Hair follicular keratinocyte (primary cell): ENCODE results near the gene PCDHA1. TPM values are rescaled to one million over a fixed set of nuclear protein-coding genes. Genes with fewer than 3 reads are reported as not detected.

Source experiments
- total RNA-seq: library from RNA; depleted of rRNA; stranded (reverse); fragments of >200 nt; gene quantifications from 2 replicates; pipeline ENCODE4 v1.2.3, GENCODE V29; 2015

The PCDHA1 gene
- total RNA-seq, 1 donor from 2014 or later = not detected

DNA sequence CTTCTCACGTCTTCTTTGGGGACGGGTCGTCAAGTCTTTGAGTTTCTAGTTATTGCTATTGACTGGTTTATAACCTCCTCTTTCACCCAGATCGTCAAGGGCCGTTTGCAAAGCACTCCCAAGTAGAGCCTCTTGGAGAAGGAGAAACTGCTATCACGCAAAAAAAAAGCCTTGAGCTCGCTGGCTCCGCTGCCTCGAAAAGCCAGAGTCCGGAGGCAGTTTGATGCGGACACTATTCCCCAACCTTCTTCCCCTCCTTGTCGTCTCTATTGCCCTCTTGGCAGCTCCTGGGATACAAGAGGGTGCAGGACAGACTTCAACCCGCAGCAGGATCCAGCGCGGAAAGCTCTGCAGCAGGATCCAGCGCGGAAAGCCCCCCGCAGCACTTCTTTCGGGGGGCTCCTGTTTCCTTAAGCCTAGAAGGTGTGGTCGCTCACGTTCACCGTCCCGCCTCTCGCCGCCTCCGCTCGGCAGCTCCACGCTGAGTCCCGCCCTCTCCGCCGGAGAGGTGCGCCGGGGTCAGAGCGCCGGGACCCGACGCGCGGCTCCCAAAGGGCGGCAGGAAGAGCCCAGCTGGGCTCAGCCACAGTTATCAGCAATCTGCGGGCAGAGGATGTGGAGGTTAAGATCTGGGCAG lies 140.0 kb downstream of the PCDHA1 start, which contains the start of gene PCDHAC1:
TSS of gene PCDHAC1 (plus strand) at position 494 of the 637 bp plus-strand sequence. CDS start 594 bp downstream, outside the sequence.

GRCh38 chr5:140966293-140967225 lies 180.6 kb downstream of the PCDHA1 start, which contains the start of gene PCDHAC2:
Gene PCDHAC2 (plus strand): TSS chr5:140966476. CDS start chr5:140966767, 291 bp downstream.

DNA sequence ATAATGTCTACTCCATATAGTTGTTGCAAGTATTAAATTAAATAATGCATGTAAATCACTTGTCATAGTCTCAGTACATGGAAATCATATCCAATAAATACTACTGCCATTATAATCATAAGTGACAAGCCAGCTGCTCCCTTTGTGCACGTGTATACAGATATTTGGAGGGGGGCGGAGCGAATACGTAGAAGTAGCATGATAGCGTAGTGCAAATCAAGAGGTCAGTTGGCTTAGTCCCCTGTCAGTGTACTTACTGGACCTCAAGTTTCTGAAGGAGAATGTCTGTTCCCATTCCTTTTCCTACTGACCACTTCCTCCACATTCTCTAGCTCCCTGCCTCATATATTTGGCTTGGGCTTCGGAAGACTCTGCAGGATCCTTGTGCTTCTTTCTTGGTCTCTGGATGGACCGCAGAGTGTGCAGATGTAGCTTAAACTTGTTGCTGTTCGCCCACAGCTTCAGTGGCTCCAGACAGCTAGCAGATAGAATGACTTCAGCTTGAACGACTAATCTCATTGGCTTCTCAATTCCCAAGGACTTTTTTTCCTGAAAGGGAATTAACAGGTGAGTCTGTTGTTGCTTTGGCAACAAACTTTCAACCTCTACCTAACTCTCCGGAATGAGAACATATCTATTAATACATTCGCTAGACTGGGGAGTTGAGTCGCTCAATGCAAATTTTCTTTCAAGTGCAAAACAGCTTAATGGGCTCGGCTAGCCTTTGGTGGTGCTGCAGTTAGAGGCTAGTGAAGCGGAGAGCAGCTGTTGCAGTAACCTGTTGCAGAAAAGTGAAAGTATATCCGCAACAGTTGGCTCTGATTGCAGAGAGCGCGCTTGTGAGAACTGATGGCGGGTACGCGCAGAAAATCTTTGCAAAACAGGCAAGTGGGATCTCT lies 264.9 kb downstream of the PCDHA1 start, which contains the start of gene PCDHB1:
TSS of gene PCDHB1 (plus strand) at position 753 of the 899 bp plus-strand sequence. CDS start at position 850, 97 bp downstream.

Other genes with a start within 250 kb of the PCDHA1 start
- 6.4 and 7.2 TPM in 2 replicates for gene EIF4EBP3, start 238.5 kb upstream of the PCDHA1 start, total RNA-seq
- gene SRA1, start 228.7 kb upstream of the PCDHA1 start, total RNA-seq = 40.8 and 58.3 TPM in 2 replicates
- gene APBB3, start 221.5 kb upstream of the PCDHA1 start, total RNA-seq = 5.0 and 7.7 TPM in 2 replicates
- 37.6 and 43.4 TPM in 2 replicates for gene SLC35A4, start 221.3 kb upstream of the PCDHA1 start, total RNA-seq
- gene CD14, start 153.0 kb upstream of the PCDHA1 start, total RNA-seq = 0.08 and 0.76 TPM in 2 replicates
- 27.4 and 28.1 TPM in 2 replicates for gene TMCO6, start 146.7 kb upstream of the PCDHA1 start, total RNA-seq
- 44.7 and 60.0 TPM in 2 replicates for gene NDUFA2, start 138.5 kb upstream of the PCDHA1 start, total RNA-seq
- gene IK, start 138.3 kb upstream of the PCDHA1 start, total RNA-seq = 63.2 and 93.5 TPM in 2 replicates
- gene WDR55, start 121.2 kb upstream of the PCDHA1 start, total RNA-seq = 14.7 and 16.0 TPM in 2 replicates
- 0.78 and 1.6 TPM in 2 replicates for gene DND1, start 112.6 kb upstream of the PCDHA1 start, total RNA-seq
- 63.0 and 96.6 TPM in 2 replicates for gene HARS1, start 94.8 kb upstream of the PCDHA1 start, total RNA-seq
- 26.0 and 27.2 TPM in 2 replicates for gene HARS2, start 94.7 kb upstream of the PCDHA1 start, total RNA-seq
- gene ZMAT2, start 85.7 kb upstream of the PCDHA1 start, total RNA-seq = 29.0 and 31.2 TPM in 2 replicates
- gene PCDHA2, start 8.7 kb downstream of the PCDHA1 start, total RNA-seq = not detected in 2 replicates
- not detected in 2 replicates for gene PCDHA3, start 14.9 kb downstream of the PCDHA1 start, total RNA-seq
- not detected in 2 replicates for gene PCDHA4, start 20.9 kb downstream of the PCDHA1 start, total RNA-seq
- gene PCDHA5, start 35.5 kb downstream of the PCDHA1 start, total RNA-seq = not detected in 2 replicates
- 0.16 TPM in 1 of 2 replicates, not detected in the other for gene PCDHA6, start 41.8 kb downstream of the PCDHA1 start, total RNA-seq
- gene PCDHA7, start 48.1 kb downstream of the PCDHA1 start, total RNA-seq = not detected in 2 replicates
- gene PCDHA8, start 55.0 kb downstream of the PCDHA1 start, total RNA-seq = not detected in 2 replicates
- gene PCDHA9, start 62.2 kb downstream of the PCDHA1 start, total RNA-seq = not detected in 2 replicates
- not detected in 2 replicates for gene PCDHA10, start 69.8 kb downstream of the PCDHA1 start, total RNA-seq
- under 0.01 TPM in 1 of 2 replicates, not detected in the other for gene PCDHA11, start 82.8 kb downstream of the PCDHA1 start, total RNA-seq
- not detected in 2 replicates for gene PCDHA12, start 89.2 kb downstream of the PCDHA1 start, total RNA-seq
- not detected in 2 replicates for gene PCDHA13, start 96.0 kb downstream of the PCDHA1 start, total RNA-seq
- 0.16 and 0.61 TPM in 2 replicates for gene PCDHAC1, start 140.2 kb downstream of the PCDHA1 start, total RNA-seq
- gene PCDHAC2, start 180.3 kb downstream of the PCDHA1 start, total RNA-seq = 1.1 and 1.3 TPM in 2 replicates